ENCODE results near the gene EZR.
A peak's percentile ranks its signal among the peaks of the same experiment; 100 is the strongest.
"Not testable (repeated sequence)": the region's sequence is repeated elsewhere in the genome, so short reads cannot be mapped to it uniquely, and the experiment has no call there.

EZR gene

GRCh38 chr6:158799051-158799792 is 19.9 kb downstream of the EZR start:
- DNase-seq: no peak

GRCh38 chr6:158798311-158798710 is 20.9 kb downstream of the EZR start:
- DNase-seq: no peak

- no peak for DNase-seq
These were observed 21.5 kb downstream of the EZR start for GRCh38 chr6:158797331-158798310.

GRCh38 chr6:158796353-158796752 is 22.8 kb downstream of the EZR start:
- no peak for DNase-seq

GRCh38 chr6:158795516-158795915 is 23.7 kb downstream of the EZR start:
- no peak for DNase-seq

GRCh38 chr6:158793432-158793831 is 25.7 kb downstream of the EZR start:
- DNase-seq: no peak

- not testable (repeated sequence) for DNase-seq
These were observed 26.7 kb downstream of the EZR start for GRCh38 chr6:158792505-158792904.

GRCh38 chr6:158791274-158791855 is 27.8 kb downstream of the EZR start:
- DNase-seq: no peak

- no peak for DNase-seq
These were observed 29.9 kb downstream of the EZR start for GRCh38 chr6:158789115-158789917.

GRCh38 chr6:158787395-158787794 is 31.8 kb downstream of the EZR start:
- no peak for DNase-seq

GRCh38 chr6:158786645-158787304 is 32.4 kb downstream of the EZR start:
- no peak for DNase-seq

GRCh38 chr6:158785036-158785435 is 34.1 kb downstream of the EZR start:
- DNase-seq: no peak

- DNase-seq: peak in 11 of 56 donors; percentile 9 to 38 (median 24)
These were observed 34.7 kb downstream of the EZR start for GRCh38 chr6:158784505-158784904.

- DNase-seq: no peak
These were observed 35.3 kb downstream of the EZR start for GRCh38 chr6:158783851-158784250.

GRCh38 chr6:158783167-158783450 is 36.1 kb downstream of the EZR start:
- no peak for DNase-seq

- no peak for DNase-seq
These were observed 36.6 kb downstream of the EZR start for GRCh38 chr6:158782432-158783166.

GRCh38 chr6:158781692-158782373 is 37.3 kb downstream of the EZR start:
- no peak for DNase-seq

GRCh38 chr6:158780988-158781691 is 38.0 kb downstream of the EZR start:
- no peak for DNase-seq
